Measurements from ENCODE around the gene CTXN3. TPM values are rescaled to one million over a fixed set of nuclear protein-coding genes. Genes with fewer than 3 reads are reported as not detected.
"Not testable (repeated sequence)": the region's sequence is repeated elsewhere in the genome, so short reads cannot be mapped to it uniquely, and the experiment has no call there.

CTXN3 gene
- total RNA-seq, 3 donors from 2014 or later, result not detected

- Histone ChIP-seq H3K27me3 (no peaks in the 10 kb centered on the region), H3K9me3 (no peaks in the 10 kb centered on the region), H3K27ac (no peak overlapping the region), H3K4me3 (no peak overlapping the region), H3K36me3 (no peaks in the 10 kb centered on the region), H3K4me1 (no peaks in the 10 kb centered on the region)
- no peak for DNase-seq (ENCODE audit: low spot score in 2 of 2)
- no peak for TF ChIP-seq POLR2A (IDR thresholded peaks at IDR 0.05)
- no peak for TF ChIP-seq POLR2AphosphoS5 (IDR thresholded peaks at IDR 0.05)
- no peak for TF ChIP-seq CTCF (IDR thresholded peaks at IDR 0.05)
- intact Hi-C loops (cut with DNase I; ENCODE audit: low total_unique reads), result no loop called here
Observed at GRCh38 chr5:127673117-127673800, 24.4 kb downstream of the CTXN3 start.

- H3K4me1 ChIP-seq; H3K9me3 ChIP-seq; intact Hi-C loops (cut with DNase I; ENCODE audit: low total_unique reads); H3K27ac ChIP-seq; H3K27me3 ChIP-seq; DNase-seq (ENCODE audit: low spot score in 2 of 2); H3K36me3 ChIP-seq; H3K4me3 ChIP-seq: not testable (repeated sequence)
Observed at GRCh38 chr5:127676951-127677350, 28.1 kb downstream of the CTXN3 start.

GRCh38 chr5:127679691-127680330 is 30.9 kb downstream of the CTXN3 start:
- H3K36me3 ChIP-seq; intact Hi-C loops (cut with DNase I; ENCODE audit: low total_unique reads); H3K27ac ChIP-seq; H3K27me3 ChIP-seq; H3K4me1 ChIP-seq; H3K4me3 ChIP-seq; DNase-seq (ENCODE audit: low spot score in 2 of 2); H3K9me3 ChIP-seq: not testable (repeated sequence)

GRCh38 chr5:127680595-127680994 is 31.7 kb downstream of the CTXN3 start:
- no peak overlapping the region for H3K4me3 ChIP-seq
- H3K9me3 ChIP-seq, result no peaks in the 10 kb centered on the region
- no peaks in the 10 kb centered on the region for H3K27me3 ChIP-seq
- TF ChIP-seq CTCF (IDR thresholded peaks at IDR 0.05) (no peak), POLR2AphosphoS5 (IDR thresholded peaks at IDR 0.05) (no peak), POLR2A (IDR thresholded peaks at IDR 0.05) (no peak)
- DNase-seq (ENCODE audit: low spot score in 2 of 2), result no peak
- H3K27ac ChIP-seq, result no peak overlapping the region
- no peaks in the 10 kb centered on the region for H3K36me3 ChIP-seq
- peaks cover 0 to 2% of the 10 kb centered on the region in 2 donors for H3K4me1 ChIP-seq
- intact Hi-C loops (cut with DNase I; ENCODE audit: low total_unique reads), result no loop called here

GRCh38 chr5:127683008-127683407 is 34.1 kb downstream of the CTXN3 start:
- intact Hi-C loops (cut with DNase I; ENCODE audit: low total_unique reads), result no loop called here
- H3K36me3 ChIP-seq, result no peaks in the 10 kb centered on the region
- DNase-seq (ENCODE audit: low spot score in 2 of 2), result peak in 1 of 2 donors; percentile 54
- TF ChIP-seq POLR2A (IDR thresholded peaks at IDR 0.05) (no peak), CTCF (IDR thresholded peaks at IDR 0.05) (no peak), POLR2AphosphoS5 (IDR thresholded peaks at IDR 0.05) (no peak)
- H3K27me3 ChIP-seq, result no peaks in the 10 kb centered on the region
- H3K9me3 ChIP-seq, result no peaks in the 10 kb centered on the region
- H3K4me3 ChIP-seq, result no peak overlapping the region
- H3K27ac ChIP-seq, result no peak overlapping the region
- peaks cover 0 to 8% of the 10 kb centered on the region in 2 donors for H3K4me1 ChIP-seq

GRCh38 chr5:127684726-127685467 is 36.0 kb downstream of the CTXN3 start:
- H3K9me3 ChIP-seq, result no peaks in the 10 kb centered on the region

More at GRCh38 chr5:127684726-127685467, 36.0 kb downstream of the CTXN3 start:
- H3K4me1 ChIP-seq, result peaks cover 0 to 8% of the 10 kb centered on the region in 2 donors
- no peak overlapping the region for H3K4me3 ChIP-seq
- DNase-seq (ENCODE audit: low spot score in 2 of 2), result no peak
- H3K27ac ChIP-seq, result peak overlapping the region; percentile 43 to 59
- no peaks in the 10 kb centered on the region for H3K27me3 ChIP-seq
- intact Hi-C loops (cut with DNase I; ENCODE audit: low total_unique reads), result no loop called here
- no peak for TF ChIP-seq POLR2A (IDR thresholded peaks at IDR 0.05)
- no peak for TF ChIP-seq CTCF (IDR thresholded peaks at IDR 0.05)
- no peak for TF ChIP-seq POLR2AphosphoS5 (IDR thresholded peaks at IDR 0.05)
- H3K36me3 ChIP-seq, result no peaks in the 10 kb centered on the region
